ENCODE measurements around the gene LRG1.

The LRG1 gene

DNA sequence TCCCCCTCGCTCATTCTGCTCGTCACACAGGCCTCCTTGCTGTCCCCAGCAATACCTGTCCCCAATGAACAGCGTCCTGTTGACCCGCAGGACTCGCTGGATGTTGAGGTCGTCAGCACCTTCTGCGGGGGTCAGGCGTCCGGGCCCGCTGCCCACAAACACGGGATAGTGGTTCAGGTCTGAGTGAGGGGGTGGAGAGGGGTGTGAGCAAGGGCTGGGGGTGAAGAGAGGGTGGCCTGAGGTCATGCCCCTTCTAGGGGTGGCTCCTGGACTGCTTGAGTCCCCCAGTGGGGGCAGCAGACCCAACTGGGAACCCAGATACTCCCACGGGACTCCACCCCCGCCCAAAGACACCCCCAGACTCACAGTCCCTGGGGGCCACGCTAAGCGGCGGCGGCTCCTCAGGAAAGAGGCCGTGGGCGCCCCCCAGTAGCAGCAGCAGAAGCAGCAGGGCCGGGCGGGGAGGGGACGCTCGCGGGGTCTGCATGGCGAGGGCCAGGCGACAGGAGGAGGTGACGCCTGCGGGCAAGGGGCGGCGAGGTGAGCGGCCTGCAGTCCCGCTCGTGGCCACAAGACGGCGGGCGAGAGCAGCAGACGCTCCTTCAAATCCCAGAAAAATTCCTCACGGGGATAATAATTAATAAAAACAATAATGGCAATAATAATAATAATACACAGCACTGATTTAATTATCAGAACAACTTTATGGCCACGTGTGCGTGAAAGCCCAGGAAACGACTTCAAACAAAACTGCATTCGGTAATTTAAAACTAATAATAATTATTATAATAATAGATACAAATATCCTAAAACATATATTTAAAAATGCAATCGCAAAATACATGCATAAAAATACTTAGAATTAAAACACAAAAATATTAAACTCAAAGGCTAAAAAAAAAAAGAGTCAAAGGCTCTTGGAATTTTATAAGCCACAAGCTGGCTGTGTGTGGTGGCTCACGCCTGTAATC, 18.4 kb upstream of the LRG1 start:
- H3K36me3 ChIP-seq (ENCODE audit: control insufficient read depth, insufficient read depth, low read length), result no peaks in the 10 kb centered on the region
- peaks cover 4% of the 10 kb centered on the region for H3K4me1 ChIP-seq (ENCODE audit: control insufficient read depth, insufficient read depth, low read length, poor library complexity, severe bottlenecking)
- no peaks in the 10 kb centered on the region for H3K9me3 ChIP-seq (ENCODE audit: control insufficient read depth, low read length)
- H3K4me3 ChIP-seq (ENCODE audit: extremely low read depth, insufficient read depth, low read length, poor library complexity, severe bottlenecking), result no peak overlapping the region
- no peak overlapping the region for H3K27ac ChIP-seq (ENCODE audit: low read depth, low read length, severe bottlenecking)
- WGBS, 2 experiments (ENCODE audit: insufficient coverage in 2 of 2), result 23 to 42% methylated on average over 12 to 30 of the region's 44 CpGs

DNA sequence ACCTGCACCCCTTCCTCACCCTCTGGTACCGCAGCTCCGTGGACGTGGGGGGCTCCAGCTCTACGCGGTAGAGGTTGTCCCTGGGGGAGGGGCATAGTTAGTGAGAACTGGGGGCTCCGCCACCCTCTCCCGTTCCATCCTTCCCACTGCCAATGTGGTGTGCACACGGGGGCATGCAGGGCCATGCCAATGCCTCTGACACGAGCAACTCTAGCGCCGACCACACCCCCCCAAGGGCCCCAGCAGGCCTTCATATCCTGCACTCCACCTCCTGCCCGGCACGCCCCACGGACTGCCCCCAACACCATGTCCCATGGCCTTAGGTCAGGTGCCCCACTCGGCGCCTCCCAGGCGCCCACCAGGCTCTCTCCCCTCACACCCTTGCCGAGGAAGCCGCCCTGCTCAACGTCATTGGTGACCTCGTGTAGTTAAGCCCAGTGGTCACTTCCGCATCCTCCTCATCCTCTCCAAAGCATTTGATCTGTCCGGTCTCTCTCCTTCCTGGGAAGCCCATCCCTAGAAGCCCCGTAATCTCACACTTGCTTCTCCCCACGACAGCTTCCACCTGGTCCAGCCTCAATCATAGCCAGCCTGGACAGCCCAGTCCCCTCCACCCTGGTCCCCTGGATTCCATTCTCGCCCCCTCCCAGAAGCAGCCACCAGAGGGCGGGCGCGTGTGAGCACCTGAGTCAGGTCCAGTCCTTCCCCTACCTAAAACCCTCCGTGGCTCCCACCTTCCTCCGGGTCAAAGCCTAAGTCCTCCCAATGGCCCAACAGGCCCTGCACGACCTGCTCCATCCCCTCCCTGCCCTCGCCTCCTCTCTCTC, 17.5 kb upstream of the LRG1 start:
- WGBS, 2 experiments (ENCODE audit: insufficient coverage in 2 of 2), result 89 to 94% methylated on average over 14 to 23 of the region's 33 CpGs
- Histone ChIP-seq H3K4me3 (ENCODE audit: extremely low read depth, insufficient read depth, low read length, poor library complexity, severe bottlenecking) (no peak overlapping the region), H3K4me1 (ENCODE audit: control insufficient read depth, insufficient read depth, low read length, poor library complexity, severe bottlenecking) (peaks cover 4% of the 10 kb centered on the region), H3K36me3 (ENCODE audit: control insufficient read depth, insufficient read depth, low read length) (no peaks in the 10 kb centered on the region), H3K27ac (ENCODE audit: low read depth, low read length, severe bottlenecking) (no peak overlapping the region), H3K9me3 (ENCODE audit: control insufficient read depth, low read length) (no peaks in the 10 kb centered on the region)

DNA sequence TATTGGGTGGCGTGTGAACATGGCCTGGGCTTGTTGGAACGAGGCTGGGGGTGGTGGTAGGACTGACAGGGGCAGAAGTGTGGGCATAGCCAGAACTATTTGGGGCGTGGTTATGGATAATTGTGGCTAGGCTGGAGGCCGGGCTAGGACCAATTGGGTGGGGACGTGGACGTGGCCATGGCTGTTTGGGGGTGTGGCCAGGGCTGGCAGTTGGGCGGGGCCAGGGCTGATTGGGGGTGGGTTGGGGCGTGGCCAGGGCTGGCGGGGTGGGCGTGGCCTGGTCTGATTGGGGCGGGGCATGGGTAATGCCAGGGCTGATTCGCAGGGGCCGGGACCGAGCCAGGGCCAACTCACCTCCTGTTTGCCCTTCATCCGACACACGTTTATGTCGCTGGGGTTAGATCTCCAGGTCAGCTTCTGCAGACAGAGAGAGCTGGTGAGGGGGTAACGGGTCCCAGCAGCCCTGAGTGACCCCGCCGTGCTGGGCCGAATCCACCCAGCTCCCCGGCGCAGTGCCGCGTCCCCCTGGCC, 16.8 kb upstream of the LRG1 start:
- Histone ChIP-seq H3K4me3 (ENCODE audit: extremely low read depth, insufficient read depth, low read length, poor library complexity, severe bottlenecking) (no peak overlapping the region), H3K36me3 (ENCODE audit: control insufficient read depth, insufficient read depth, low read length) (no peaks in the 10 kb centered on the region), H3K27ac (ENCODE audit: low read depth, low read length, severe bottlenecking) (no peak overlapping the region), H3K9me3 (ENCODE audit: control insufficient read depth, low read length) (no peaks in the 10 kb centered on the region), H3K4me1 (ENCODE audit: control insufficient read depth, insufficient read depth, low read length, poor library complexity, severe bottlenecking) (peaks cover 4% of the 10 kb centered on the region)
- WGBS, 2 experiments (ENCODE audit: insufficient coverage in 2 of 2), result 87 to 93% methylated on average over 17 to 19 of the region's 25 CpGs

DNA sequence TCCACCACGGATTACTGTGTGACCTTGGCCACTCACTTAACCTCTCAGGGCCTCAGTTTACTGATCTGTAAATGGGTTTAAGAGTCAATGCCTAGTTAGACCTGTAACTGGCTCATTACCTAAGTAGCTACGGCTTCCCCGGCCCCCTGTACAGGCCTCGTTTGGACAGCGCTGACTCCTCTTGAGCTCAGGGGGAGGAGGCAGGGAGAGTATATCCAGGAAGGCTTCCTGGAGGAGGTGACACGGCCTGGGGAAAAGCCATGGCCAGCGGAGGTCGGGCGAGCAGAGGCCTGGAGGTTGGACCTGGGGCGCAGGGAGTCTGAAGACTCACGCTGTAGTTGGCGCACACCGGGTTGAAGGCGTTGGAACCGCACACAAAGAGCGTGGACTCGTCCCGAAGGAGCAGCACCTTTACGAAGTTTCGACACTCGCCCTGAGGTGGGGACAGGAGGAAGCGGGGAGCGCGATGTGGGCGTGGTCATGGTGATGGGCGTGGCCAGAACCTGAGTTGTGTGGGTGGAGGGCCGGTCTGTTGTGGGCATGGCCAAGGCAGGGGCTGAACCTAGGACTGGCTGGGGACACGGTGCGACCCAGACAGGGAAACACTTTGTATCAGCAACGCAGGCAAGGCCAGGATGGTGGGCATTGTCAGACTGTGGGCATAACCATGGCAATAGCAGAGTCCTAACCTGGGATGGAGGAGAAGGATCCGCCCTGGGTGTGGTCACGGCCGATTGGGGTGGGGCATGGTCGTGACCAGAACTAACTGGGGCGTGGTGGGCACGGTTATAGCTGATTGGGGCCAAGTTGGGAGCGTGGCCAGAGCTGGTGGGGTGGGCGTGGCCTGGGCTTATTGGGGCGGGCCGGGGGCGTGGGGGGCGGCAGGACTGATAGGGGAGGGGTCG, 16.1 kb upstream of the LRG1 start:
- peaks cover 4% of the 10 kb centered on the region for H3K4me1 ChIP-seq (ENCODE audit: control insufficient read depth, insufficient read depth, low read length, poor library complexity, severe bottlenecking)
- H3K4me3 ChIP-seq (ENCODE audit: extremely low read depth, insufficient read depth, low read length, poor library complexity, severe bottlenecking), result no peak overlapping the region
- no peaks in the 10 kb centered on the region for H3K9me3 ChIP-seq (ENCODE audit: control insufficient read depth, low read length)
- no peaks in the 10 kb centered on the region for H3K36me3 ChIP-seq (ENCODE audit: control insufficient read depth, insufficient read depth, low read length)
- 86 to 91% methylated on average over 35 to 41 of the region's 43 CpGs for WGBS, 2 experiments (ENCODE audit: insufficient coverage in 2 of 2)
- H3K27ac ChIP-seq (ENCODE audit: low read depth, low read length, severe bottlenecking), result no peak overlapping the region

GRCh38 chr19:4554717-4555116, 14.9 kb upstream of the LRG1 start:
- H3K9me3 ChIP-seq (ENCODE audit: control insufficient read depth, low read length), result no peaks in the 10 kb centered on the region

GRCh38 chr19:4553775-4554174, 13.9 kb upstream of the LRG1 start:
- Histone ChIP-seq H3K27ac (ENCODE audit: low read depth, low read length, severe bottlenecking) (no peak overlapping the region), H3K4me3 (ENCODE audit: extremely low read depth, insufficient read depth, low read length, poor library complexity, severe bottlenecking) (no peak overlapping the region), H3K36me3 (ENCODE audit: control insufficient read depth, insufficient read depth, low read length) (no peaks in the 10 kb centered on the region), H3K9me3 (ENCODE audit: control insufficient read depth, low read length) (no peaks in the 10 kb centered on the region), H3K4me1 (ENCODE audit: control insufficient read depth, insufficient read depth, low read length, poor library complexity, severe bottlenecking) (no peaks in the 10 kb centered on the region)
- WGBS, 2 experiments (ENCODE audit: insufficient coverage in 2 of 2), result 78% methylated on average over 3 of the region's 3 CpGs

More at GRCh38 chr19:4554717-4555116, 14.9 kb upstream of the LRG1 start:
- Histone ChIP-seq H3K36me3 (ENCODE audit: control insufficient read depth, insufficient read depth, low read length) (no peaks in the 10 kb centered on the region), H3K4me1 (ENCODE audit: control insufficient read depth, insufficient read depth, low read length, poor library complexity, severe bottlenecking) (peaks cover 4% of the 10 kb centered on the region), H3K27ac (ENCODE audit: low read depth, low read length, severe bottlenecking) (no peak overlapping the region), H3K4me3 (ENCODE audit: extremely low read depth, insufficient read depth, low read length, poor library complexity, severe bottlenecking) (no peak overlapping the region)
- WGBS, 2 experiments (ENCODE audit: insufficient coverage in 2 of 2), result 85 to 95% methylated on average over 5 to 6 of the region's 7 CpGs

DNA sequence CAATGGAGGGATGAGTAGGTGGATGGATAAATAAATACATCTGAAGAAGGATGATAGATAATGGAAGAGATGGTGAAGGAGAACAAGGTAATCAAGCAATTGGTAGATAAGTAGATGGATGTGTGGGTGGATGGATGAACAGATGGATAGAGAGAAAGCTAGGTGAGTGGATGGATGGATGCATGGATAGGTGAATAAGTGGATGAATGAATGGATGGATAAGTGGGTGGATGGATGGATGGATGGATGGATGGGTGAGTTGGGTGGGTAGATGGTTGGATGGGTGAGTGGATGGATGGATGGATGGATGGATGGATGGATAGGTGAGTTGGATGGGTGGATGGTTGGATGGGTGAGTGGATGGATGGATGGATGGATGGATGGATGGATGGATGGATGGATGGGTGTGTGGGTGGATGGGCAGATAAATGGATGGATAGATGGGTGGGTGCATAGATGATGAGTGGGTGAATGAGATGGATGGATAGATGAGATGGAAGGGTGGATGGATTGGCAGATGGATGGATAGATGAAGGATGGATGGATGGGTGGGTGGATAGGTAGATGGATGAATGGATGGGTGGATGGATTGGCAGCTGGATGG, 13.4 kb upstream of the LRG1 start:
- Histone ChIP-seq H3K4me3 (ENCODE audit: extremely low read depth, insufficient read depth, low read length, poor library complexity, severe bottlenecking) (no peak overlapping the region), H3K9me3 (ENCODE audit: control insufficient read depth, low read length) (no peaks in the 10 kb centered on the region), H3K4me1 (ENCODE audit: control insufficient read depth, insufficient read depth, low read length, poor library complexity, severe bottlenecking) (no peaks in the 10 kb centered on the region), H3K27ac (ENCODE audit: low read depth, low read length, severe bottlenecking) (no peak overlapping the region), H3K36me3 (ENCODE audit: control insufficient read depth, insufficient read depth, low read length) (no peaks in the 10 kb centered on the region)

DNA sequence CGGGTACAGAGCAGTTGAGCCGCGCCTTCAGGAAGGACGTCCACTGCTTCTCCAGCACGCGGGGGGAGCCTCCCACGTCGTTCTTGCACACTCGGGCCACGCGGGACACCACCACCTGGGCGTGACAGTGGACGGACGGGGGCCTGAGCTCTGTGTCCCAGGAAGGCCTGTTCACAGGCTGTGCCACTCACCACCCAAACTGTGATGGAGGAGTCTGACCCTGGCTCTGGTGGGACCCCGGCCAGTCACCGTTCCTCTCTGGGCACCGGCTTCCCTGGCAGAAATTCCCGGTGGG, 12.6 kb upstream of the LRG1 start:
- no peak overlapping the region for H3K4me3 ChIP-seq (ENCODE audit: extremely low read depth, insufficient read depth, low read length, poor library complexity, severe bottlenecking)
- no peaks in the 10 kb centered on the region for H3K36me3 ChIP-seq (ENCODE audit: control insufficient read depth, insufficient read depth, low read length)
- no peak overlapping the region for H3K27ac ChIP-seq (ENCODE audit: low read depth, low read length, severe bottlenecking)
- H3K4me1 ChIP-seq (ENCODE audit: control insufficient read depth, insufficient read depth, low read length, poor library complexity, severe bottlenecking), result no peaks in the 10 kb centered on the region
- H3K9me3 ChIP-seq (ENCODE audit: control insufficient read depth, low read length), result no peaks in the 10 kb centered on the region
- 94 to 95% methylated on average over 16 to 18 of the region's 18 CpGs for WGBS, 2 experiments (ENCODE audit: insufficient coverage in 2 of 2)

DNA sequence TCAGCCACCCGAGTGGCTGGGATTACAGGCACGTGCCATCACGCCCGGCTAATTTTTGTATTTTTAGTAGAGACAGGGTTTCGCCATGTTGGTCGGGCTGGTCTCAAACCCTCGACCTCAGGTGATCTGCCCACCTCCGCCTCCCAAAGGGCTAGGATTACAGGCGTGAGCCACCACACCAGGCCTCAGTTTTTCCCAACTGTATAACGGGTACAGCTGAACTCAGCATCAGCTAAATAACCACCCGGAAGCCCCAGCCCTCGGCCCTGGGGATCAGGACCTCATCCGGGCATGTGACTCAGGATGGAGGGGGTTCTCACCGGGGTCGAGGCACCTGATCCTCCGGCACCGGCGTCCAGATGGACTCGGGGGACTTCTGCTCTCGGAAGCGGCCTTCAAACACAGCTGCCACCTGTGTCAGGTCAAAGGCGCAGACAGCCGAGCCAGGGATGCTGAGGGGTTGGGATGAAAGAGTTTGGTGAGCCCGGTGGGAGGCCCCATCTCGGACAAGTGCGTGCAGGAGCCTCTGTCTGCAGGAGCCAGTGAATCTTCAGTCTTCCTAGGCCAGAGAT, 10.7 kb upstream of the LRG1 start:
- 89 to 92% methylated on average over 23 to 26 of the region's 26 CpGs for WGBS, 2 experiments (ENCODE audit: insufficient coverage in 2 of 2)
- H3K4me3 ChIP-seq (ENCODE audit: extremely low read depth, insufficient read depth, low read length, poor library complexity, severe bottlenecking), result no peak overlapping the region
- no peak overlapping the region for H3K27ac ChIP-seq (ENCODE audit: low read depth, low read length, severe bottlenecking)
- H3K36me3 ChIP-seq (ENCODE audit: control insufficient read depth, insufficient read depth, low read length), result no peaks in the 10 kb centered on the region
- H3K4me1 ChIP-seq (ENCODE audit: control insufficient read depth, insufficient read depth, low read length, poor library complexity, severe bottlenecking), result no peaks in the 10 kb centered on the region
- H3K9me3 ChIP-seq (ENCODE audit: control insufficient read depth, low read length), result no peaks in the 10 kb centered on the region

- Histone ChIP-seq H3K36me3 (ENCODE audit: control insufficient read depth, insufficient read depth, low read length) (no peaks in the 10 kb centered on the region), H3K27ac (ENCODE audit: low read depth, low read length, severe bottlenecking) (no peak overlapping the region), H3K9me3 (ENCODE audit: control insufficient read depth, low read length) (no peaks in the 10 kb centered on the region), H3K4me3 (ENCODE audit: extremely low read depth, insufficient read depth, low read length, poor library complexity, severe bottlenecking) (no peak overlapping the region), H3K4me1 (ENCODE audit: control insufficient read depth, insufficient read depth, low read length, poor library complexity, severe bottlenecking) (no peaks in the 10 kb centered on the region)
- 96 to 98% methylated on average over 13 to 16 of the region's 18 CpGs for WGBS, 2 experiments (ENCODE audit: insufficient coverage in 2 of 2)
Observed at GRCh38 chr19:4550018-4550417, 10.2 kb upstream of the LRG1 start.
